Mammary epithelial cell (primary cell): ENCODE measurements around the gene CRYBB1.

Experiments used
- EZH2 ChIP-seq: IDR thresholded peaks from 2 replicates; pipeline ENCODE4 v1.6.1; 2012; ENCODE audit warnings: low read length, inconsistent platforms, borderline replicate concordance
- TF ChIP-seq, protein P1 (sequence below), 2 donors: IDR thresholded peaks in 1 of 2; conservative IDR thresholded peaks in 1 of 2; 2 replicates each; pipeline ENCODE4 v1.5.1; 2011 to 2012; ENCODE audit warnings: inconsistent platforms in 2 of 2, low read length in 2 of 2, mild to moderate bottlenecking in 2 of 2, control low read depth in 1 of 2, low read depth in 1 of 2; ENCODE audit not compliant: insufficient read depth in 1 of 2; ENCODE audit errors: extremely low read depth in 1 of 2

DNA sequence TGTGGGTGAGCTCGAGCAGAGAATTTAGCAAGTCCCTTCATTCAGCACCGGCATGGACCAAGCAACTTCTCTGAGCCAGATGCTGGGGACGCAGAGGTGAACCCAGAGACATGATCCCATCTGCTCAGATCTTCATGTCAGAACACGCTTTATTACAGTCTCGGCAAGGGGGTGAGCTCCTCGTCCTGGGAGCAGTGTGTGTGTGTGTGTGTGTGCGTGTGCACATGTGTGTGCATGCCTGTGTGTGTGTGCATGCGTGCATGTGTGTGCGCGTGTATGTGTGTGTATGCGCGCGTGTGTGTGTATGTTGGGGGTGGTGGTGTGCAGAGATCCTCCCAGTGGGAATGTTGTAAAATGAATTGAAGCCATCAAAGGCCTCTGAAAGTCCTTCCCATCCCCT, 49.3 kb upstream of the CRYBB1 start:
- TF ChIP-seq, protein P1, sequence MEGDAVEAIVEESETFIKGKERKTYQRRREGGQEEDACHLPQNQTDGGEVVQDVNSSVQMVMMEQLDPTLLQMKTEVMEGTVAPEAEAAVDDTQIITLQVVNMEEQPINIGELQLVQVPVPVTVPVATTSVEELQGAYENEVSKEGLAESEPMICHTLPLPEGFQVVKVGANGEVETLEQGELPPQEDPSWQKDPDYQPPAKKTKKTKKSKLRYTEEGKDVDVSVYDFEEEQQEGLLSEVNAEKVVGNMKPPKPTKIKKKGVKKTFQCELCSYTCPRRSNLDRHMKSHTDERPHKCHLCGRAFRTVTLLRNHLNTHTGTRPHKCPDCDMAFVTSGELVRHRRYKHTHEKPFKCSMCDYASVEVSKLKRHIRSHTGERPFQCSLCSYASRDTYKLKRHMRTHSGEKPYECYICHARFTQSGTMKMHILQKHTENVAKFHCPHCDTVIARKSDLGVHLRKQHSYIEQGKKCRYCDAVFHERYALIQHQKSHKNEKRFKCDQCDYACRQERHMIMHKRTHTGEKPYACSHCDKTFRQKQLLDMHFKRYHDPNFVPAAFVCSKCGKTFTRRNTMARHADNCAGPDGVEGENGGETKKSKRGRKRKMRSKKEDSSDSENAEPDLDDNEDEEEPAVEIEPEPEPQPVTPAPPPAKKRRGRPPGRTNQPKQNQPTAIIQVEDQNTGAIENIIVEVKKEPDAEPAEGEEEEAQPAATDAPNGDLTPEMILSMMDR (conservative IDR thresholded peaks at IDR 0.05 in 1 of 2, IDR thresholded peaks at IDR 0.05 in 1 of 2; ENCODE audit: extremely low read depth in 1 of 2, insufficient read depth in 1 of 2, low read depth in 1 of 2, low read length in 2 of 2): no peak
- no peak for TF ChIP-seq EZH2
